Measurements from ENCODE around the gene CSNK1G2.
A peak's percentile ranks its signal among the peaks of the same experiment; 100 is the strongest.

Gene CSNK1G2

DNA sequence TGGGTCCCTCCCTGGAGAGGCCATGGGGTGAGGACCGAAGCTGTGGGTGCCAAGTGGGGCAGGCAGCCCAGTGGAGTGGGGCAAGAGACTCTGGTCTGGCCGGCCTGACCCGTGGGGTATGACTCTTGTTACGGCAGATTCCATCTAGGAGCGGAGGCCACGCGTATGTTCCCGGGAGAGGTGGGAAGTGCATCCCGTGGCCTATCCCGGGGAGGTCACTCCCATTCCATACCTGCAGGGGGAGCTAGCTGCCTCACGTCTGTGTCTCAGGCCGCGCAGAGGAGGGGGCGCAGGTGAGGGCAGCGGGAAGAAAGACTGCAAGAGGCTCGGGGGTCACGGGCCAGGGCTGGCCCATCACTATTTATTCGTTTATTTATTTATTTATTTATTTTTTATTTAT is 4.9 kb downstream of the CSNK1G2 start:
- 91% methylated on average over 8 of the region's 18 CpGs for WGBS (ENCODE audit: insufficient coverage)
- Histone ChIP-seq H3K4me1 (ENCODE audit: control extremely low read depth in 1 of 4, control insufficient read depth in 4 of 4, insufficient read depth in 4 of 4, low read length in 3 of 4) (peaks cover 5 to 62% (median 43%) of the 10 kb centered on the region in 4 experiments), H3K27me3 (replicated peaks in 2 of 5; ENCODE audit: control insufficient read depth in 4 of 5, insufficient read depth in 5 of 5, low read length in 4 of 5) (no peaks in the 10 kb centered on the region), H3K27ac (ENCODE audit: insufficient read depth in 1 of 2, low read depth in 1 of 2, low read length in 2 of 2, poor library complexity in 1 of 2, severe bottlenecking in 2 of 2) (no peak overlapping the region), H3K9me3 (ENCODE audit: control extremely low read depth in 1 of 5, control insufficient read depth in 4 of 5, insufficient read depth in 2 of 5, low read depth in 1 of 5, low read length in 4 of 5) (no peaks in the 10 kb centered on the region), H3K36me3 (ENCODE audit: control insufficient read depth in 4 of 4, insufficient read depth in 4 of 4, low read length in 3 of 4) (peaks cover 0 to 25% (median 8%) of the 10 kb centered on the region in 4 experiments), H3K4me3 (ENCODE audit: control insufficient read depth in 1 of 7, extremely low read depth in 1 of 7, insufficient read depth in 4 of 7, low read depth in 2 of 7, low read length in 6 of 7) (no peak overlapping the region)
- POLR2A ChIA-PET = interaction anchor here (0.7 kb wide), 1 partner anchor 12 kb away, joined by 3 read pairs; no protein-coding TSS in a partner anchor
- CTCF ChIA-PET = interaction anchor here (1.0 to 1.4 kb wide), 5 partner anchors 14 to 177 kb away, joined by 3 to 5 read pairs (median 4); no protein-coding TSS in a partner anchor
- DNase-seq = peak in 2 of 3 donors; percentile 50 to 56

DNA sequence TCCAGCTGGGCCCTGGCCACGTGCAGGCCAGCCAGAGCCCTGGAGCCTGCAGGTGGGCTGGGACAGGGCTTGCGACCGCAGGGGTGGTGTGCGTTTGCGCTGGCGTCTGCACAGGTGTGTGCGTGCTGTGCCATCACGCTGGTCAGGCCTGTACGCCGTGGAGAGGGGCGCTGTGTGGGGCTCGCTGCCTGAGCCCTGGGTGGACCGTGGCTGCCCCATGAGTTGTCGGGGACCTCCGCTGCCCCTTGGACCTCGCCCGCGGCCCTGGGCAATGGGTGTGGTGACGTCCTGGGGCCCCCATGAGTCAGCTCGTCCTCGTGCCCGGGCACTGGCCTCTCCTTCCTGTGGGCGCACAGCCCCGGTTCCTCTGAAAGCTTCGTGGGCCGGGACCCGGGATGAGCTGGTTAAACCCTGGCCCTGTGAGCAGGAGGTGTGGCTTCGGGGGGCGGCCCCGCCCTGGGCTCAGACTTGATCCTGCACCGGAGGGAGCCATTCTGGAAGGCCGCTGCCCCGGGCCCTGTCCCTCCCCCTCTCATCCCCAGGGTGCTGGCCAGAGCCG is 6.8 kb downstream of the CSNK1G2 start:
- H3K27me3 ChIP-seq (replicated peaks in 2 of 5; ENCODE audit: control insufficient read depth in 4 of 5, insufficient read depth in 5 of 5, low read length in 4 of 5) = no peaks in the 10 kb centered on the region
- H3K27ac ChIP-seq (ENCODE audit: insufficient read depth in 1 of 2, low read depth in 1 of 2, low read length in 2 of 2, poor library complexity in 1 of 2, severe bottlenecking in 2 of 2) = no peak overlapping the region
- ChIA-PET POLR2A (interaction anchor here (0.8 to 0.9 kb wide), 2 partner anchors 16 to 53 kb away, joined by 3 read pairs; no protein-coding TSS in a partner anchor), CTCF (interaction anchor here (1.0 to 1.6 kb wide), 5 partner anchors 10 to 43 kb away, joined by 3 to 4 read pairs (median 3); no protein-coding TSS in a partner anchor)
- H3K4me1 ChIP-seq (ENCODE audit: control extremely low read depth in 1 of 4, control insufficient read depth in 4 of 4, insufficient read depth in 4 of 4, low read length in 3 of 4) = peaks cover 5 to 63% (median 40%) of the 10 kb centered on the region in 4 experiments
- no peaks in the 10 kb centered on the region for H3K9me3 ChIP-seq (ENCODE audit: control extremely low read depth in 1 of 5, control insufficient read depth in 4 of 5, insufficient read depth in 2 of 5, low read depth in 1 of 5, low read length in 4 of 5)
- peaks cover 0 to 33% (median 16%) of the 10 kb centered on the region in 4 experiments for H3K36me3 ChIP-seq (ENCODE audit: control insufficient read depth in 4 of 4, insufficient read depth in 4 of 4, low read length in 3 of 4)
- 83% methylated on average over 34 of the region's 34 CpGs for WGBS (ENCODE audit: insufficient coverage)
- H3K4me3 ChIP-seq (ENCODE audit: control insufficient read depth in 1 of 7, extremely low read depth in 1 of 7, insufficient read depth in 4 of 7, low read depth in 2 of 7, low read length in 6 of 7) = no peak overlapping the region
- DNase-seq = no peak

DNA sequence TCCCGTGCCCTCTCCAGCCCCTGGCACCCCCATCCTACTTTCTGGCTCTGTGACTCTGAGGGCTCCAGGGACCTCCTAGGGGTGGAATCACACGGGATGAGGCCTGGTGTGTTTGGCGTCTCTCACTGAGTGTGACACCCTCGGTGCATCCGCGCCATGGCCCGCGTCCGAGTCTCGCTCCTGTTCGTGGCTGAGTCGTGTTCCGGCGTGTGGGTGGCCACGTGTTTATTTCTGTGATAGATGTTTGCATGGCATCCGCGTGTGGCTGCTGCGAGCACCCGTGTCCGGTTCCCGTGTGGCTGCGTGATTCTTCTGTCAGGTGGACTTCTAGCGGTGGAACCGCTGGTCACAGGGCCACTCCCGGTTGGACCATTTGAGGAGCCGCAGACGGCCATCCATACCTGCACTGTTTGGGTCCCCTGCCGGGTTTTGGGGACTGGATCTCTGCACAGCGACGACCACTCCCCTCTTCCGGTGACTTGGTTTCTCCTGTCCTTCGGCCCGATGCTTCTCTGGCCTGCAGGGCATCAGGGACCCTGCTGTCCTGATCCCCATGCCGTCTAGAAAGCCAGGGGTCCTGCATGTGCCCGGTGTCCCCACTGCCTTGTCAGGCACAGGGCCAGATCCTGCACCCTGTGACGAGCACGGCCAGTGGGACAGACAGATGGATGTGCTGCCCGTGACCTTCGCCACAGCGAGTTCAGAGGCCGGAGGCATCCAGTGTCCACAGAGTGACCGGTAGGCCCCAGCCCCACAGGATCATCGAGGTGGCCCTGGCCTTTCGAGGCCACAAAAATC is 8.5 kb downstream of the CSNK1G2 start:
- CTCF ChIA-PET = no interaction called here
- 96% methylated on average over 37 of the region's 44 CpGs for WGBS (ENCODE audit: insufficient coverage)
- POLR2A ChIA-PET = no interaction called here
- Histone ChIP-seq H3K4me3 (ENCODE audit: control insufficient read depth in 1 of 7, extremely low read depth in 1 of 7, insufficient read depth in 4 of 7, low read depth in 2 of 7, low read length in 6 of 7) (no peak overlapping the region), H3K4me1 (ENCODE audit: control extremely low read depth in 1 of 4, control insufficient read depth in 4 of 4, insufficient read depth in 4 of 4, low read length in 3 of 4) (peaks cover 0 to 45% (median 22%) of the 10 kb centered on the region in 4 experiments), H3K27me3 (replicated peaks in 2 of 5; ENCODE audit: control insufficient read depth in 4 of 5, insufficient read depth in 5 of 5, low read length in 4 of 5) (no peaks in the 10 kb centered on the region), H3K9me3 (ENCODE audit: control extremely low read depth in 1 of 5, control insufficient read depth in 4 of 5, insufficient read depth in 2 of 5, low read depth in 1 of 5, low read length in 4 of 5) (no peaks in the 10 kb centered on the region), H3K36me3 (ENCODE audit: control insufficient read depth in 4 of 4, insufficient read depth in 4 of 4, low read length in 3 of 4) (peaks cover 0 to 51% (median 23%) of the 10 kb centered on the region in 4 experiments), H3K27ac (ENCODE audit: insufficient read depth in 1 of 2, low read depth in 1 of 2, low read length in 2 of 2, poor library complexity in 1 of 2, severe bottlenecking in 2 of 2) (no peak overlapping the region)
- no peak for DNase-seq

- Histone ChIP-seq H3K36me3 (ENCODE audit: control insufficient read depth in 4 of 4, insufficient read depth in 4 of 4, low read length in 3 of 4) (peaks cover 0 to 59% (median 23%) of the 10 kb centered on the region in 4 experiments), H3K4me3 (ENCODE audit: control insufficient read depth in 1 of 7, extremely low read depth in 1 of 7, insufficient read depth in 4 of 7, low read depth in 2 of 7, low read length in 6 of 7) (no peak overlapping the region), H3K27me3 (replicated peaks in 2 of 5; ENCODE audit: control insufficient read depth in 4 of 5, insufficient read depth in 5 of 5, low read length in 4 of 5) (no peaks in the 10 kb centered on the region), H3K27ac (ENCODE audit: insufficient read depth in 1 of 2, low read depth in 1 of 2, low read length in 2 of 2, poor library complexity in 1 of 2, severe bottlenecking in 2 of 2) (no peak overlapping the region), H3K9me3 (ENCODE audit: control extremely low read depth in 1 of 5, control insufficient read depth in 4 of 5, insufficient read depth in 2 of 5, low read depth in 1 of 5, low read length in 4 of 5) (no peaks in the 10 kb centered on the region), H3K4me1 (ENCODE audit: control extremely low read depth in 1 of 4, control insufficient read depth in 4 of 4, insufficient read depth in 4 of 4, low read length in 3 of 4) (peaks cover 0 to 36% (median 15%) of the 10 kb centered on the region in 4 experiments)
- CTCF ChIA-PET = interaction anchor here (1.0 kb wide), 1 partner anchor 52 kb away, joined by 3 read pairs; no protein-coding TSS in a partner anchor
- no peak for DNase-seq
- POLR2A ChIA-PET = no interaction called here
- WGBS (ENCODE audit: insufficient coverage) = 96% methylated on average over 11 of the region's 16 CpGs
These were observed 9.7 kb downstream of the CSNK1G2 start for GRCh38 chr19:1950640-1951039.

DNA sequence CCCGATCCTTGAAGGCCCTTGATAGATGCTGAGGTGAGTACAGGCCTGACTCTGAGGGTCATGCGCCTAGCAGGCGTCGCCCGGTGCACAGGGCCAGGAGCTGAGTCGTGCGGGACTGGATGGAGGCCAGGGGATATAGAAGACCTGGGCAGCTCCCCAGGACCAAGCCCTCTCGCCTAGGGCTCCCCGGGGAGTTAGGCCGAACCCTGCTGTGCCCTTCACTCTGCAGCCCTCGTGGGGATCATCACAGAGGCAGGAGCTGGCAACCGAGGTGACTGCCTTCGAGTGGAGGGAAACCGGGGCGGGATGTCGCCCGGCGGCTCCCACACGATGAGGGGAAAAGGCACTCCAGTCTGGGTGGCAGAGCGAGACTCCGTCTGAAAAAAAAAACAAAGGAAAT is 11.7 kb downstream of the CSNK1G2 start:
- Histone ChIP-seq H3K4me1 (ENCODE audit: control extremely low read depth in 1 of 4, control insufficient read depth in 4 of 4, insufficient read depth in 4 of 4, low read length in 3 of 4) (peaks cover 0 to 26% (median 13%) of the 10 kb centered on the region in 4 experiments), H3K36me3 (ENCODE audit: control insufficient read depth in 4 of 4, insufficient read depth in 4 of 4, low read length in 3 of 4) (peaks cover 0 to 55% (median 26%) of the 10 kb centered on the region in 4 experiments), H3K27me3 (replicated peaks in 2 of 5; ENCODE audit: control insufficient read depth in 4 of 5, insufficient read depth in 5 of 5, low read length in 4 of 5) (no peaks in the 10 kb centered on the region), H3K27ac (ENCODE audit: insufficient read depth in 1 of 2, low read depth in 1 of 2, low read length in 2 of 2, poor library complexity in 1 of 2, severe bottlenecking in 2 of 2) (no peak overlapping the region), H3K4me3 (ENCODE audit: control insufficient read depth in 1 of 7, extremely low read depth in 1 of 7, insufficient read depth in 4 of 7, low read depth in 2 of 7, low read length in 6 of 7) (no peak overlapping the region), H3K9me3 (ENCODE audit: control extremely low read depth in 1 of 5, control insufficient read depth in 4 of 5, insufficient read depth in 2 of 5, low read depth in 1 of 5, low read length in 4 of 5) (no peaks in the 10 kb centered on the region)
- POLR2A ChIA-PET = no interaction called here
- 98% methylated on average over 21 of the region's 21 CpGs for WGBS (ENCODE audit: insufficient coverage)
- no peak for DNase-seq
- CTCF ChIA-PET = no interaction called here

DNA sequence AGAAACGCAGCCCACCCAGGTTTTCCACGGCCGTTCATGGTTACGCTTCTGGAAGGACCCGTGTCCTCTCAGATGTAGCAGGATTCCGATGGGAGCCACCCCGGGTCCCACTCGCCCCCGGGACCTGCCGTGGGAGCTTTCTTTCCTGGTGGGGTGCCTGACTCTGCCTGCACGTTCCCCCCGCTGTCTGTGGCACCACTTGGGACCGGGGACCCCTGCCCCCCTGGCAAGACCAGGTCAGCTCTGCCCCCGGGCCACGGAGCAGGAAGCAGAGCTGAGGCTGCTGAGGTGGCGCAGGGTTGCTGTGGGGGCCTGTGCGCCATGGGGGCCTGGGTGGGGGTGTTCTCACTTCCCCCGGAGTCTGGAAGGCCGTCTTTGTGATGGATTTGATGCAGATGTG is 12.1 kb downstream of the CSNK1G2 start:
- H3K27me3 ChIP-seq (replicated peaks in 2 of 5; ENCODE audit: control insufficient read depth in 4 of 5, insufficient read depth in 5 of 5, low read length in 4 of 5) = no peaks in the 10 kb centered on the region
- H3K9me3 ChIP-seq (ENCODE audit: control extremely low read depth in 1 of 5, control insufficient read depth in 4 of 5, insufficient read depth in 2 of 5, low read depth in 1 of 5, low read length in 4 of 5) = no peaks in the 10 kb centered on the region
- WGBS (ENCODE audit: insufficient coverage) = 95% methylated on average over 13 of the region's 19 CpGs
- DNase-seq = no peak
- CTCF ChIA-PET = no interaction called here
- H3K36me3 ChIP-seq (ENCODE audit: control insufficient read depth in 4 of 4, insufficient read depth in 4 of 4, low read length in 3 of 4) = peaks cover 0 to 56% (median 26%) of the 10 kb centered on the region in 4 experiments
- H3K4me1 ChIP-seq (ENCODE audit: control extremely low read depth in 1 of 4, control insufficient read depth in 4 of 4, insufficient read depth in 4 of 4, low read length in 3 of 4) = peaks cover 0 to 23% (median 9%) of the 10 kb centered on the region in 4 experiments
- no peak overlapping the region for H3K27ac ChIP-seq (ENCODE audit: insufficient read depth in 1 of 2, low read depth in 1 of 2, low read length in 2 of 2, poor library complexity in 1 of 2, severe bottlenecking in 2 of 2)
- H3K4me3 ChIP-seq (ENCODE audit: control insufficient read depth in 1 of 7, extremely low read depth in 1 of 7, insufficient read depth in 4 of 7, low read depth in 2 of 7, low read length in 6 of 7) = no peak overlapping the region
- POLR2A ChIA-PET = no interaction called here
